HCT116 (cell line): Measurements from ENCODE around the gene BAX. TPM values are rescaled to one million over a fixed set of nuclear protein-coding genes. Genes with fewer than 3 reads are reported as not detected.
"Not testable (repeated sequence)": the region's sequence is repeated elsewhere in the genome, so short reads cannot be mapped to it uniquely, and the experiment has no call there.

ENCODE experiments used
- ATAC-seq: fragments of 200-7000 bp; cut with Tn5 transposase; 2 replicates; pipeline ENCODE4 v1.9.1; 2020; ENCODE audit warnings: mild to moderate bottlenecking, moderate library complexity
- BruUV-seq: library from RNA; stranded (reverse); fragments of 400-500 nt; replicated peaks from 2 replicates; lab custom pipeline; 2021; lab: Mats Ljungman, UMichigan
- CTCF ChIA-PET: fragments of 300-600 bp; sonication (Branson Sonifier 250); formaldehyde crosslinking; loops from one replicate; lab custom pipeline; 2021; ENCODE audit warnings: antibody characterized with exemption; lab: Charles Lee
- POLR2A ChIA-PET: fragments of 300-600, 350-600 bp; sonication (Branson Sonifier 250); formaldehyde crosslinking; loops from one replicate; lab custom pipeline; 2021; ENCODE audit warnings: antibody characterized with exemption; lab: Charles Lee
- RAD21 ChIA-PET, 2 experiments: fragments of 300-600 bp; sonication (Branson Sonifier 250); formaldehyde crosslinking; loops; one replicate each; lab custom pipeline; 2023; ENCODE audit warnings: low total read pairs in 2 of 2; ENCODE audit not compliant: uncharacterized antibody in 2 of 2, unreplicated experiment in 2 of 2, low non-redundant PET in 1 of 2; lab: Charles Lee
- DNase-seq: peaks from one replicate; pipeline ENCODE4 v3.0.0-alpha.2; 2010; ENCODE audit warnings: low read depth, low spot score
- H2AFZ ChIP-seq: fragments of 200-600 bp; shearing (Covaris generic), sonication (generic); 2 replicates; pipeline ENCODE4 v1.6.1; 2017; ENCODE audit warnings: low read depth, mixed run types, mixed read lengths, antibody characterized with exemption, low read length; ENCODE audit not compliant: poor library complexity, severe bottlenecking
- H3K27ac ChIP-seq: 2 replicates; pipeline ENCODE4 v1.5.1; 2012; ENCODE audit warnings: low read depth, low read length
- H3K27me3 ChIP-seq: fragments of 200-600 bp; sonication (generic); 2 replicates; pipeline ENCODE4 v1.6.1; 2016; ENCODE audit warnings: mixed run types, low read length, mixed read lengths; ENCODE audit not compliant: insufficient read depth
- H3K36me3 ChIP-seq, 2 experiments: fragments of 200-500 bp in 1 of 2; fragments of 200-600 bp in 1 of 2; sonication (Bioruptor generic) in 1 of 2; sonication (generic) in 1 of 2; 2 replicates each; pipeline versions ENCODE4 v1.5.1 to v1.6.1; 2014 to 2016; ENCODE audit warnings: low read length in 2 of 2, inconsistent platforms in 1 of 2, mixed read lengths in 1 of 2, mixed run types in 1 of 2; ENCODE audit not compliant: insufficient read depth in 2 of 2, control insufficient read depth in 1 of 2
- H3K4me1 ChIP-seq, 2 experiments: fragments of 200-600 bp in 1 of 2; sonication (generic) in 1 of 2; 2 replicates each; pipeline versions ENCODE4 v1.5.1 to v1.6.1; 2012 to 2017; ENCODE audit warnings: low read length in 2 of 2, inconsistent platforms in 1 of 2, mild to moderate bottlenecking in 1 of 2, mixed read lengths in 1 of 2, mixed run types in 1 of 2, moderate library complexity in 1 of 2; ENCODE audit not compliant: insufficient read depth in 2 of 2, control insufficient read depth in 1 of 2
- H3K4me2 ChIP-seq: fragments of 200-600 bp; sonication (generic); 2 replicates; pipeline ENCODE4 v1.6.1; 2017; ENCODE audit warnings: mixed run types, low read length, mixed read lengths
- H3K4me3 ChIP-seq, 2 experiments: fragments of 200-600 bp in 1 of 2; sonication (generic) in 1 of 2; replicated peaks in 1 of 2; 2 replicates each; pipeline ENCODE4 v1.5.1; 2011 to 2016; ENCODE audit warnings: low read length in 2 of 2, control low read depth in 1 of 2, low read depth in 1 of 2, mild to moderate bottlenecking in 1 of 2, mixed read lengths in 1 of 2, mixed run types in 1 of 2
- H3K79me2 ChIP-seq: fragments of 200-600 bp; sonication (generic); 2 replicates; pipeline ENCODE4 v1.6.1; 2017; ENCODE audit warnings: mild to moderate bottlenecking, mixed run types, low read length, moderate library complexity, mixed read lengths; ENCODE audit not compliant: insufficient read depth
- H3K9ac ChIP-seq: fragments of 200-600 bp; sonication (generic); 2 replicates; pipeline ENCODE4 v1.6.1; 2016; ENCODE audit warnings: low read length, mixed read lengths
- H3K9me2 ChIP-seq: fragments of 200-600 bp; sonication (generic), shearing (Covaris generic); 2 replicates; pipeline ENCODE4 v1.6.1; 2017; ENCODE audit warnings: mixed run types, mild to moderate bottlenecking, moderate library complexity; ENCODE audit not compliant: insufficient read depth
- H3K9me3 ChIP-seq, 2 experiments: fragments of 200-500 bp in 1 of 2; fragments of 200-600 bp in 1 of 2; sonication (Bioruptor generic) in 1 of 2; sonication (generic) in 1 of 2; 2 replicates each; pipeline ENCODE4 v1.6.1; 2014 to 2017; ENCODE audit warnings: low read length in 2 of 2, mixed read lengths in 2 of 2, inconsistent platforms in 1 of 2, low read depth in 1 of 2, mild to moderate bottlenecking in 1 of 2, mixed run types in 1 of 2, moderate library complexity in 1 of 2; ENCODE audit not compliant: control insufficient read depth in 1 of 2, insufficient read depth in 1 of 2
- H4K20me1 ChIP-seq: fragments of 200-600 bp; sonication (generic), shearing (Covaris generic); 2 replicates; pipeline ENCODE4 v1.6.1; 2017; ENCODE audit warnings: mixed run types, mild to moderate bottlenecking, moderate library complexity; ENCODE audit not compliant: insufficient read depth
- ATF3 ChIP-seq: IDR thresholded peaks from 2 replicates; pipeline ENCODE4 v1.6.1; 2012
- CTCF ChIP-seq, 3 experiments: fragments of 200-600 bp in 1 of 3; sonication (generic) in 1 of 3; IDR thresholded peaks in 2 of 3; conservative IDR thresholded peaks in 1 of 3; 2 replicates each; pipeline ENCODE4 v1.5.1; 2012 to 2017; ENCODE audit warnings: low read depth in 2 of 3, low read length in 2 of 3, antibody characterized with exemption in 1 of 3, borderline replicate concordance in 1 of 3, control low read depth in 1 of 3, mild to moderate bottlenecking in 1 of 3, mixed read lengths in 1 of 3, mixed run types in 1 of 3, moderate library complexity in 1 of 3; ENCODE audit not compliant: insufficient read depth in 1 of 3
- ELF1 ChIP-seq: IDR thresholded peaks from 2 replicates; pipeline ENCODE4 v1.6.1; 2012; ENCODE audit warnings: low read depth, borderline replicate concordance
- FOSL1 ChIP-seq: IDR thresholded peaks from 2 replicates; pipeline ENCODE4 v1.6.1; 2012; ENCODE audit warnings: low read depth
- JUND ChIP-seq: IDR thresholded peaks from 2 replicates; pipeline ENCODE4 v1.6.1; 2012
- POLR2A ChIP-seq: IDR thresholded peaks from 2 replicates; pipeline ENCODE4 v1.7.0; 2011; ENCODE audit warnings: borderline replicate concordance; ENCODE audit not compliant: insufficient read depth, insufficient read length; ENCODE audit errors: extremely low read depth
- RAD21 ChIP-seq: IDR thresholded peaks from 2 replicates; pipeline ENCODE4 v1.6.1; 2012; ENCODE audit warnings: low read depth, mild to moderate bottlenecking
- SIN3A ChIP-seq: IDR thresholded peaks from 2 replicates; pipeline ENCODE4 v1.6.1; 2012; ENCODE audit warnings: low read depth
- SRF ChIP-seq: IDR thresholded peaks from 2 replicates; pipeline ENCODE4 v1.6.1; 2012; ENCODE audit warnings: low read depth
- TCF7L2 ChIP-seq: IDR thresholded peaks from 2 replicates; pipeline ENCODE4 v1.7.0; 2011; ENCODE audit warnings: borderline replicate concordance, inconsistent platforms; ENCODE audit not compliant: insufficient read depth, insufficient read length; ENCODE audit errors: extremely low read depth
- ZBTB33 ChIP-seq: IDR thresholded peaks from 2 replicates; pipeline ENCODE4 v1.6.1; 2011; ENCODE audit warnings: mild to moderate bottlenecking, low read length, moderate library complexity; ENCODE audit not compliant: insufficient replicate concordance; ENCODE audit errors: extremely low read depth
- ZFX ChIP-seq: fragments of 450-650 bp; IDR thresholded peaks from 2 replicates; pipeline ENCODE4 v1.6.1; 2017
- ZNF274 ChIP-seq: fragments of 200-500 bp; sonication (Bioruptor generic); IDR thresholded peaks from 2 replicates; pipeline ENCODE4 v1.6.1; 2014; ENCODE audit warnings: mild to moderate bottlenecking, low read depth, low read length, inconsistent platforms
- intact Hi-C: fragments of 100-400 bp; cut with micrococcal nuclease; formaldehyde crosslinking; loops from 2 replicates; pipeline ENCODE4 v1.10.0; 2022
- total RNA-seq: library from RNA; stranded (reverse); gene quantifications from one replicate; pipeline ENCODE4 v1.2.1, GENCODE V29; 2021; ENCODE audit not compliant: unreplicated experiment

Gene BAX
- total RNA-seq, 1 experiment from 2014 or later = 96.4 TPM

- H3K9ac ChIP-seq, BruUV-seq, H3K79me2 ChIP-seq, H3K4me3 ChIP-seq, H3K9me2 ChIP-seq, H3K27me3 ChIP-seq, H3K36me3 ChIP-seq, H2AFZ ChIP-seq, H3K9me3 ChIP-seq, H3K4me1 ChIP-seq, H3K4me2 ChIP-seq, intact Hi-C loops, RAD21 ChIA-PET, H4K20me1 ChIP-seq, DNase-seq, H3K27ac ChIP-seq, ATAC-seq: not testable (repeated sequence)
- CTCF ChIA-PET = interaction anchor here (0.7 to 1.2 kb wide), 3 partner anchors 19 to 124 kb away, joined by 3 read pairs; partner anchors contain the start of gene NUCB1
- POLR2A ChIA-PET = interaction anchor here (1.0 to 1.6 kb wide), 4 partner anchors 14 to 48 kb away, joined by 3 to 4 read pairs (median 3); partner anchors contain the start of genes BAX, DHDH and PPP1R15A
Measured at GRCh38 chr19:48919271-48919670, 35.4 kb upstream of the BAX start.

GRCh38 chr19:48920949-48921348 is 33.7 kb upstream of the BAX start:
- intact Hi-C loops = no loop called here
- Histone ChIP-seq H3K9me2 (no peaks in the 10 kb centered on the region), H2AFZ (no peak overlapping the region), H3K9me3 (no peaks in the 10 kb centered on the region), H3K4me2 (no peak overlapping the region), H3K27me3 (no peaks in the 10 kb centered on the region), H3K4me1 (peaks cover 10 to 17% of the 10 kb centered on the region in 2 experiments), H3K36me3 (peaks cover 2 to 3% of the 10 kb centered on the region in 2 experiments; a peak in 1 of 4 replicates), H3K9ac (no peak overlapping the region), H3K27ac (no peak overlapping the region), H4K20me1 (no peaks in the 10 kb centered on the region), H3K79me2 (no peaks in the 10 kb centered on the region), H3K4me3 (no peak overlapping the region)
- ATAC-seq (no peak), DNase-seq (no peak)
- ChIA-PET RAD21 (no interaction called here), POLR2A (no interaction called here), CTCF (no interaction called here)
- no TSS peak for BruUV-seq
- TF ChIP-seq POLR2A (no peak), JUND (no peak), ATF3 (no peak), RAD21 (no peak), ZNF274 (no peak), ZBTB33 (no peak), ZFX (no peak), SIN3A (no peak), TCF7L2 (no peak), ELF1 (no peak), SRF (no peak), CTCF (IDR thresholded peaks at IDR 0.05 in 2 of 3, conservative IDR thresholded peaks at IDR 0.05 in 1 of 3; ENCODE audit: borderline replicate concordance in 1 of 3, insufficient read depth in 1 of 3, low read depth in 2 of 3, low read length in 2 of 3) (no peak), FOSL1 (no peak)
